Right cardiac atrium (tissue), 5 donors: ENCODE data around the gene ESRP2. TPM values are rescaled to one million over a fixed set of nuclear protein-coding genes. Genes with fewer than 3 reads are reported as not detected.

Source experiments
- ATAC-seq, 2 donors: fragments of 200-7000 bp; cut with Tn5 transposase; one replicate each; pipeline versions ENCODE4 v1.8.0 to v1.9.1; 2020; ENCODE audit warnings: moderate library complexity in 2 of 2, mild to moderate bottlenecking in 1 of 2
- DNase-seq, 3 donors: peaks; one replicate each; pipeline ENCODE4 v3.0.0-alpha.2; 2020
- H3K27ac ChIP-seq: one replicate; pipeline ENCODE4 v1.5.1; 2013; ENCODE audit warnings: mild to moderate bottlenecking, low read length, control low read depth, moderate library complexity
- H3K27me3 ChIP-seq: one replicate; pipeline ENCODE4 v1.6.1; 2013; ENCODE audit not compliant: control insufficient read depth, insufficient read depth
- H3K4me1 ChIP-seq: one replicate; pipeline ENCODE4 v1.6.1; 2013; ENCODE audit warnings: low read length; ENCODE audit not compliant: control insufficient read depth, insufficient read depth
- H3K4me3 ChIP-seq: one replicate; pipeline ENCODE4 v1.5.1; 2013; ENCODE audit warnings: low read length, control low read depth
- H3K9me3 ChIP-seq: one replicate; pipeline ENCODE4 v1.6.1; 2013; ENCODE audit warnings: low read length; ENCODE audit not compliant: control insufficient read depth
- WGBS: extraction: QIAGEN DNeasy Blood & Tissue Kit; methylation state at CpG from one replicate; pipeline ENCODE4 v1.1.7; 2013; 5-methylcytosine and 5-hydroxymethylcytosine counted together
- intact Hi-C, 4 donors: fragments of 100-400 bp; cut with DNase I; formaldehyde crosslinking; loops; one replicate each; pipeline versions ENCODE4 v1.11.0 to v1.14.0; 2022 to 2023
- polyA plus RNA-seq: library from polyadenylated mRNA; stranded (reverse); fragments of 200-250 nt; gene quantifications from one replicate; pipeline ENCODE4 v1.2.3, GENCODE V29; 2013
- total RNA-seq, 4 donors: library from RNA; stranded (reverse); fragmentation: NEBNext Ultra II Directional; extraction: Animal tissue kit (Norgen Biotek cat#: 25700); gene quantifications; one replicate each; pipeline ENCODE4 v1.2.1, GENCODE V29; 2021
- donor health status: healthy with polysubstance abuse.
- donor health status: DM: no; HTN: yes; CAD: no.
- donor health status: DM: no; HTN: no; CAD: no.
- donor health status: DM: no; HTN: yes; CAD: no; lungs with severe emphysema.
- donor health status: DM: yes; HTN: yes; CAD: no.

The ESRP2 gene
- total and polyA plus RNA-seq, 5 donors, result 0.14 to 0.59 (median 0.33) TPM

- peak; percentile 91 to 93 for ATAC-seq
- intact Hi-C loops, result loop anchor here in 1 of 4 donors (10.0 kb wide), 1 partner anchor 243 kb away; the partner anchor contains the start of gene DPEP2
- WGBS, result under 1% methylated on average over 72 of the region's 72 CpGs
These were observed 1.5 kb upstream of the ESRP2 start for GRCh38 chr16:68237243-68238028.

GRCh38 chr16:68236826-68237242 is 907 bp upstream of the ESRP2 start:
- WGBS, result 12% methylated on average over 21 of the region's 21 CpGs
- peak in 1 of 3 donors; percentile 39 for DNase-seq
- ATAC-seq, result peak in 1 of 2 donors; percentile 1
- Histone ChIP-seq H3K4me1 (no peaks in the 10 kb centered on the region), H3K27ac (peak overlapping the region; percentile 31), H3K4me3 (peak overlapping the region; percentile 67), H3K9me3 (no peaks in the 10 kb centered on the region), H3K27me3 (no peaks in the 10 kb centered on the region)
- intact Hi-C loops, result loop anchor here in 1 of 4 donors (10.0 kb wide), 1 partner anchor 242 kb away; the partner anchor contains the start of gene DPEP2

More at GRCh38 chr16:68237243-68238028, 1.5 kb upstream of the ESRP2 start:
- Histone ChIP-seq H3K27me3 (no peaks in the 10 kb centered on the region), H3K9me3 (no peaks in the 10 kb centered on the region), H3K4me1 (no peaks in the 10 kb centered on the region), H3K27ac (peak overlapping the region; percentile 50), H3K4me3 (peak overlapping the region; percentile 67)
- DNase-seq, result peak; percentile 98 to 99 (median 99)

- intact Hi-C loops, result loop anchor here in 1 of 4 donors (10.0 kb wide), 1 partner anchor 241 kb away; the partner anchor contains the start of gene DPEP2
- ATAC-seq (peak in 1 of 2 donors; percentile 1), DNase-seq (peak; percentile 46 to 76 (median 71))
These were observed 354 bp upstream of the ESRP2 start for GRCh38 chr16:68236137-68236825.

GRCh38 chr16:68235108-68235886 is 630 bp downstream of the ESRP2 start:
- intact Hi-C loops, result loop anchor here in 1 of 4 donors (10.0 kb wide), 1 partner anchor 240 kb away; the partner anchor contains the start of gene DPEP2
- H3K27me3 ChIP-seq, result no peaks in the 10 kb centered on the region
- ATAC-seq, result no peak
- no peak overlapping the region for H3K4me3 ChIP-seq
- WGBS, result 56% methylated on average over 73 of the region's 73 CpGs
- H3K9me3 ChIP-seq, result no peaks in the 10 kb centered on the region
- DNase-seq, result peak in 1 of 3 donors; percentile 68
- H3K4me1 ChIP-seq, result no peaks in the 10 kb centered on the region
- H3K27ac ChIP-seq, result no peak overlapping the region

More at GRCh38 chr16:68236137-68236825, 354 bp upstream of the ESRP2 start:
- Histone ChIP-seq H3K4me3 (peak overlapping the region; percentile 22), H3K27me3 (no peaks in the 10 kb centered on the region), H3K4me1 (no peaks in the 10 kb centered on the region), H3K9me3 (no peaks in the 10 kb centered on the region), H3K27ac (no peak overlapping the region)
- 14% methylated on average over 45 of the region's 45 CpGs for WGBS

GRCh38 chr16:68234188-68235107 is 1.5 kb downstream of the ESRP2 start:
- intact Hi-C loops, result loop anchor here in 1 of 4 donors (10.0 kb wide), 1 partner anchor 240 kb away; the partner anchor contains the start of gene DPEP2
- WGBS, result 62% methylated on average over 13 of the region's 13 CpGs
- H3K4me3 ChIP-seq, result no peak overlapping the region
- no peaks in the 10 kb centered on the region for H3K9me3 ChIP-seq
- ATAC-seq (no peak), DNase-seq (no peak)
- no peak overlapping the region for H3K27ac ChIP-seq
- no peaks in the 10 kb centered on the region for H3K4me1 ChIP-seq
- H3K27me3 ChIP-seq, result no peaks in the 10 kb centered on the region

- intact Hi-C loops, result loop anchor here in 1 of 4 donors (10.0 kb wide), 1 partner anchor 239 kb away; the partner anchor contains the start of gene DPEP2
- Histone ChIP-seq H3K4me3 (no peak overlapping the region), H3K27me3 (no peaks in the 10 kb centered on the region), H3K9me3 (no peaks in the 10 kb centered on the region), H3K27ac (no peak overlapping the region), H3K4me1 (no peaks in the 10 kb centered on the region)
- WGBS, result 88% methylated on average over 8 of the region's 8 CpGs
- ATAC-seq, result no peak
- DNase-seq, result no peak
These were observed 2.1 kb downstream of the ESRP2 start for GRCh38 chr16:68233835-68234187.

GRCh38 chr16:68233085-68233834 is 2.7 kb downstream of the ESRP2 start:
- no peak for ATAC-seq
- Histone ChIP-seq H3K4me1 (no peaks in the 10 kb centered on the region), H3K27ac (no peak overlapping the region), H3K9me3 (no peaks in the 10 kb centered on the region), H3K4me3 (no peak overlapping the region), H3K27me3 (no peaks in the 10 kb centered on the region)
- 79% methylated on average over 5 of the region's 5 CpGs for WGBS
- intact Hi-C loops, result loop anchor here in 1 of 4 donors (10.0 kb wide), 1 partner anchor 238 kb away; the partner anchor contains the start of gene DPEP2
- no peak for DNase-seq

GRCh38 chr16:68232335-68232734 is 3.6 kb downstream of the ESRP2 start:
- DNase-seq, result no peak
- no peak overlapping the region for H3K27ac ChIP-seq
- H3K4me1 ChIP-seq, result no peaks in the 10 kb centered on the region
- no peaks in the 10 kb centered on the region for H3K9me3 ChIP-seq
- 81% methylated on average over 16 of the region's 16 CpGs for WGBS
- intact Hi-C loops, result loop anchor here in 1 of 4 donors (10.0 kb wide), 1 partner anchor 238 kb away; the partner anchor contains the start of gene DPEP2
- no peaks in the 10 kb centered on the region for H3K27me3 ChIP-seq
- no peak overlapping the region for H3K4me3 ChIP-seq
- ATAC-seq, result no peak
